Hepatocyte (in vitro differentiated cells): ENCODE results near the gene CELSR1.

Source experiments
- CTCF ChIP-seq: fragments of 200-600 bp; sonication (generic); IDR thresholded peaks from 2 replicates; pipeline ENCODE4 v1.5.1; 2016; ENCODE audit warnings: antibody characterized with exemption, mild to moderate bottlenecking; ENCODE audit not compliant: poor library complexity
- EZH2 ChIP-seq: fragments of 200-600 bp; sonication (generic); IDR thresholded peaks from 2 replicates; pipeline ENCODE4 v1.6.1; 2016; ENCODE audit warnings: antibody characterized with exemption, mild to moderate bottlenecking, borderline replicate concordance

- TF ChIP-seq CTCF (no peak), EZH2 (no peak)
These were observed 225.4 kb downstream of the CELSR1 start for GRCh38 chr22:46312056-46312455.
